Esophagus squamous epithelium (tissue), 4 donors: ENCODE results near the gene USP20.

ENCODE experiments used
- CTCF ChIP-seq, 6 experiments: fragments of 450-650 bp in 4 of 6; fragments of 200-600 bp in 2 of 6; sonication (generic) in 2 of 6; IDR thresholded peaks; one replicate each; pipeline ENCODE4 v1.5.1; 2016 to 2019; ENCODE audit warnings: antibody characterized with exemption in 6 of 6, mild to moderate bottlenecking in 4 of 6, moderate library complexity in 4 of 6
- POLR2A ChIP-seq, 4 donors: fragments of 450-650 bp; IDR thresholded peaks; one replicate each; pipeline ENCODE4 v1.6.1; 2017; ENCODE audit warnings: antibody characterized with exemption in 4 of 4, mild to moderate bottlenecking in 4 of 4, moderate library complexity in 3 of 4

GRCh38 chr9:129878291-129878690, 43.0 kb downstream of the USP20 start:
- TF ChIP-seq CTCF (IDR thresholded peaks at IDR 0.05) (no peak), POLR2A (IDR thresholded peaks at IDR 0.05) (no peak)
